DOHH2 (cell line): ENCODE results near the gene PDZRN3.

Source experiments
- H3F3A ChIP-seq: fragments of 200-600 bp; sonication (generic), shearing (Covaris generic); 2 replicates; pipeline ENCODE4 v1.6.0; 2016; ENCODE audit warnings: antibody characterized with exemption, mild to moderate bottlenecking; ENCODE audit not compliant: control insufficient read depth, insufficient read depth
- H3K27ac ChIP-seq: fragments of 200-600 bp; sonication (generic); 2 replicates; pipeline ENCODE4 v1.5.1; 2014; ENCODE audit warnings: low read depth, mild to moderate bottlenecking, low read length, moderate library complexity
- H3K27me3 ChIP-seq: fragments of 200-600 bp; sonication (generic); 2 replicates; pipeline ENCODE4 v1.6.1; 2014; ENCODE audit warnings: mild to moderate bottlenecking, low read length, mixed read lengths; ENCODE audit not compliant: control insufficient read depth
- H3K36me3 ChIP-seq: fragments of 200-600 bp; sonication (generic); 2 replicates; pipeline ENCODE4 v1.6.1; 2014; ENCODE audit warnings: mild to moderate bottlenecking, low read length, moderate library complexity, mixed read lengths; ENCODE audit not compliant: control insufficient read depth
- H3K4me1 ChIP-seq: fragments of 200-600 bp; sonication (generic); 2 replicates; pipeline ENCODE4 v1.6.1; 2014; ENCODE audit warnings: mild to moderate bottlenecking, low read length, mixed read lengths; ENCODE audit not compliant: control insufficient read depth
- H3K4me2 ChIP-seq: fragments of 200-600 bp; sonication (generic); 2 replicates; pipeline ENCODE4 v1.6.0; 2014; ENCODE audit warnings: mild to moderate bottlenecking, low read length, moderate library complexity
- H3K4me3 ChIP-seq: fragments of 200-600 bp; sonication (generic); 2 replicates; pipeline ENCODE4 v1.5.1; 2014; ENCODE audit warnings: mild to moderate bottlenecking, low read length, mixed read lengths
- H3K79me2 ChIP-seq: fragments of 200-600 bp; sonication (generic); 2 replicates; pipeline ENCODE4 v1.6.1; 2014; ENCODE audit warnings: mild to moderate bottlenecking, low read length, mixed read lengths; ENCODE audit not compliant: control insufficient read depth
- H3K9me2 ChIP-seq: fragments of 200-600 bp; sonication (generic); replicated peaks from 2 replicates; pipeline ENCODE4 v1.6.1; 2014; ENCODE audit warnings: mild to moderate bottlenecking, low read length, mixed read lengths; ENCODE audit not compliant: control insufficient read depth
- H3K9me3 ChIP-seq: fragments of 200-600 bp; sonication (generic); 2 replicates; pipeline ENCODE4 v1.6.1; 2014; ENCODE audit warnings: antibody characterized with exemption, low read length, mixed read lengths; ENCODE audit not compliant: control insufficient read depth, insufficient read depth
- H4K20me1 ChIP-seq: fragments of 200-600 bp; sonication (generic); 2 replicates; pipeline ENCODE4 v1.6.0; 2014; ENCODE audit warnings: low read depth, mild to moderate bottlenecking, antibody characterized with exemption, low read length, moderate library complexity; ENCODE audit not compliant: control insufficient read depth, insufficient read depth
- EZH2phosphoT487 ChIP-seq: fragments of 200-600 bp; sonication (generic); IDR thresholded peaks from 2 replicates; pipeline ENCODE4 v1.6.1; 2017; ENCODE audit warnings: borderline replicate concordance, mild to moderate bottlenecking, antibody characterized with exemption, low read length, moderate library complexity, mixed read lengths
- TF ChIP-seq, protein P1 (sequence below): fragments of 200-600 bp; sonication (generic); IDR thresholded peaks from one replicate; pipeline ENCODE4 v1.5.1; 2014; ENCODE audit warnings: antibody characterized with exemption, mild to moderate bottlenecking, low read depth, low read length; ENCODE audit not compliant: poor library complexity, severe bottlenecking

PDZRN3 gene

DNA sequence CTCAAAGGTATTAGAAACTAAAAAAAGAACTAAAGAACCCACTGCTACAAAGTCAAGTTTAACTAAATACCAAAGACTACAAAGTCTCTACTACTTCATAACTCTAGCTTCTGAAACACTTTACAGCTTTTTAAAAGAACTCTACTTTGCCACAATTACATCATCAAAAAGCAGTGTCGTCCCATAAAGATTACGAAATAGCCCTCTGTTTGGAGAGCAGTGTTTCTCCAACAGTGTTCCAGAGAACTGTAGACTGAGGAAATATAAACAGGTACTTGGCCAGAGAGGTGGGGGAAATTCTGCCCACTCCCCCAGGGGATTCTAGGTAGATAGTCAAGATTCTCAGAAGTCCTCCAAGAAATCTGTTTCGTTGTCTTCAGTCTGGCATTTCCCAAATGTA is 225.6 kb downstream of the PDZRN3 start:
- no peak overlapping the region for H3K4me2 ChIP-seq
- H3K27ac ChIP-seq, result no peak overlapping the region
- TF ChIP-seq EZH2phosphoT487, result no peak
- TF ChIP-seq, protein P1, sequence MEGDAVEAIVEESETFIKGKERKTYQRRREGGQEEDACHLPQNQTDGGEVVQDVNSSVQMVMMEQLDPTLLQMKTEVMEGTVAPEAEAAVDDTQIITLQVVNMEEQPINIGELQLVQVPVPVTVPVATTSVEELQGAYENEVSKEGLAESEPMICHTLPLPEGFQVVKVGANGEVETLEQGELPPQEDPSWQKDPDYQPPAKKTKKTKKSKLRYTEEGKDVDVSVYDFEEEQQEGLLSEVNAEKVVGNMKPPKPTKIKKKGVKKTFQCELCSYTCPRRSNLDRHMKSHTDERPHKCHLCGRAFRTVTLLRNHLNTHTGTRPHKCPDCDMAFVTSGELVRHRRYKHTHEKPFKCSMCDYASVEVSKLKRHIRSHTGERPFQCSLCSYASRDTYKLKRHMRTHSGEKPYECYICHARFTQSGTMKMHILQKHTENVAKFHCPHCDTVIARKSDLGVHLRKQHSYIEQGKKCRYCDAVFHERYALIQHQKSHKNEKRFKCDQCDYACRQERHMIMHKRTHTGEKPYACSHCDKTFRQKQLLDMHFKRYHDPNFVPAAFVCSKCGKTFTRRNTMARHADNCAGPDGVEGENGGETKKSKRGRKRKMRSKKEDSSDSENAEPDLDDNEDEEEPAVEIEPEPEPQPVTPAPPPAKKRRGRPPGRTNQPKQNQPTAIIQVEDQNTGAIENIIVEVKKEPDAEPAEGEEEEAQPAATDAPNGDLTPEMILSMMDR, result no peak
- no peaks in the 10 kb centered on the region for H3K9me2 ChIP-seq
- no peaks in the 10 kb centered on the region for H3K9me3 ChIP-seq
- no peaks in the 10 kb centered on the region for H3K36me3 ChIP-seq
- no peaks in the 10 kb centered on the region for H3K27me3 ChIP-seq
- no peaks in the 10 kb centered on the region for H3K4me1 ChIP-seq
- no peaks in the 10 kb centered on the region for H3K79me2 ChIP-seq
- no peaks in the 10 kb centered on the region for H4K20me1 ChIP-seq
- no peaks in the 10 kb centered on the region for H3F3A ChIP-seq
- no peak overlapping the region for H3K4me3 ChIP-seq

DNA sequence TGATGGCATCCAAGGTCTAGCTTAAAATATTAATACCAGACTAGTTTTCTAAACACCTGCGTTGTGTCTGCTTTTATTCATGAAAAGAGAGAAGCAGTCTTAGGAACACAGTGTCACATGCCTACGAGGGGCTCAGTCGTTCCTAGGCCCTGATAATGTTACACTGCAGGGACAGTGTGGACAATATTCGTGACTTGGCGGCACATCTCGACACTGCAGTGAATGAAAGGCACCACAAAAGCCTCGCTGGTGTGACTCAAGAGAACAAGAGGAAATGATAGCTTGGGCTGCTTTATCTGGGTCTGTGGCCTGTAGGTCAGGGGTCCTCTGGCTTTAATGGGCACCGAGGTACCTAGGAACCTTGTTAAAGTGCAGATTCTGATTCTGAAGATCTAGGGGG is 226.7 kb downstream of the PDZRN3 start:
- H3K27ac ChIP-seq, result no peak overlapping the region
- H3K36me3 ChIP-seq, result no peaks in the 10 kb centered on the region
- no peaks in the 10 kb centered on the region for H3K9me2 ChIP-seq
- H4K20me1 ChIP-seq, result no peaks in the 10 kb centered on the region
- no peaks in the 10 kb centered on the region for H3K9me3 ChIP-seq
- TF ChIP-seq, protein P1, result no peak
- TF ChIP-seq EZH2phosphoT487, result no peak
- no peaks in the 10 kb centered on the region for H3K4me1 ChIP-seq
- H3K79me2 ChIP-seq, result no peaks in the 10 kb centered on the region
- H3K4me3 ChIP-seq, result no peak overlapping the region
- H3K4me2 ChIP-seq, result no peak overlapping the region
- H3F3A ChIP-seq, result no peaks in the 10 kb centered on the region
- no peaks in the 10 kb centered on the region for H3K27me3 ChIP-seq

DNA sequence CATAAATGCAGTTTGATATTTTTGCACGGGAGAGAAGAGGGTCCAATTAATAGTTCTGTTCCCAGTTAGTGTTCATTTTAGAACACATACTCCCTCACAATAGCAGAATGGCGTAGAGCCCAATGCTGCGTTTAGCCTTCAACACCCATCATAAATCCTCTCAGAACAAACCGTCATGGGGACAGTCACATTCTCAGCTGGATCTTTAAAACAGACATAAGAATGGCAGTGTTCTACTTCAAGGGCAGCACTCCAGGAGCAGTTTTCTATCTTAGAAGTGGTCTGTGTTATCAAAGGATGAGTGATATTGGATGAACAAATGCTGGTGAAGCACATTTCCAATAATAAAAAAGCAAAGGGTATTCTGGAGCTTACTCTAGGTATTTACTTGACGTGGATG is 230.5 kb downstream of the PDZRN3 start:
- H3K36me3 ChIP-seq, result no peaks in the 10 kb centered on the region
- no peaks in the 10 kb centered on the region for H3K27me3 ChIP-seq
- no peak overlapping the region for H3K27ac ChIP-seq
- H3K4me1 ChIP-seq, result no peaks in the 10 kb centered on the region
- H3K9me3 ChIP-seq, result no peaks in the 10 kb centered on the region
- no peaks in the 10 kb centered on the region for H4K20me1 ChIP-seq
- no peak overlapping the region for H3K4me3 ChIP-seq
- H3K9me2 ChIP-seq, result no peaks in the 10 kb centered on the region
- no peak overlapping the region for H3K4me2 ChIP-seq
- H3F3A ChIP-seq, result no peaks in the 10 kb centered on the region
- H3K79me2 ChIP-seq, result no peaks in the 10 kb centered on the region
- no peak for TF ChIP-seq EZH2phosphoT487
- TF ChIP-seq, protein P1, result no peak

DNA sequence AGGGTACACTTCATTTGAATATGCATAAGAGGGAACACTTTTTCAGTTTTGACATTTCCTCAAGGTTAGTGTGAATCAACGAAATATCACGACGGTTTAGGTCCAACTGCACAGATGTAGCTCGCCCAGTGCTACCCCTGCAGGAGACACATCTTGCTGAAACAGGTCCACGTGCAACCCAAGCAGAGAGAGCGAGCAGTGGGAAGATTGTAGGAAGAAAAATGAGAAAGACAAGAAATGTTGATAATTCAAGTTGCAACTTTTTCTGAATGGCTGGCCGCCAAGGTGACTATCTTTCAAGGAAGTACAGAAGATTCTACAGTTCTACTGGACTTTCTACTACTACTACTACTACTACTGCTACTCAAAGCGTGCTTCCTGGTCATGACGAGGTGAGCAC is 231.7 kb downstream of the PDZRN3 start:
- no peaks in the 10 kb centered on the region for H3K9me2 ChIP-seq
- H3K9me3 ChIP-seq, result no peaks in the 10 kb centered on the region
- H3K36me3 ChIP-seq, result no peaks in the 10 kb centered on the region
- no peaks in the 10 kb centered on the region for H3K4me1 ChIP-seq
- H3K79me2 ChIP-seq, result no peaks in the 10 kb centered on the region
- no peaks in the 10 kb centered on the region for H3K27me3 ChIP-seq
- no peak overlapping the region for H3K4me3 ChIP-seq
- H3K4me2 ChIP-seq, result no peak overlapping the region
- TF ChIP-seq, protein P1, result no peak
- no peak for TF ChIP-seq EZH2phosphoT487
- no peaks in the 10 kb centered on the region for H4K20me1 ChIP-seq
- no peak overlapping the region for H3K27ac ChIP-seq
- H3F3A ChIP-seq, result no peaks in the 10 kb centered on the region
